Endothelial cell of umbilical vein (primary cell): ENCODE results near the gene SHISA8. TPM values are rescaled to one million over a fixed set of nuclear protein-coding genes. Genes with fewer than 3 reads are reported as not detected.
"Not testable (repeated sequence)": the region's sequence is repeated elsewhere in the genome, so short reads cannot be mapped to it uniquely, and the experiment has no call there.

Experiments used
- BruUV-seq: library from RNA; stranded (reverse); fragments of 400-500 nt; replicated peaks from 2 replicates; lab custom pipeline; 2021; lab: Mats Ljungman, UMichigan
- CTCF ChIA-PET: fragments of 300-600, 350-600 bp; sonication (Branson Sonifier 250); formaldehyde crosslinking; loops from one replicate; lab custom pipeline; 2021; ENCODE audit warnings: antibody characterized with exemption, inconsistent platforms; lab: Charles Lee
- POLR2A ChIA-PET: fragments of 300-600, 350-600 bp; sonication (Branson Sonifier 250); formaldehyde crosslinking; loops from one replicate; lab custom pipeline; 2021; ENCODE audit warnings: antibody characterized with exemption, inconsistent platforms; lab: Charles Lee
- DNase-seq: peaks from one replicate; pipeline ENCODE4 v3.0.0-alpha.2; 2011; ENCODE audit warnings: low read depth, low spot score
- FAIRE-seq: peaks from 2 replicates; lab custom pipeline; 2011; peaks lifted over from hg19 to GRCh38; lab: Jason Lieb, UNC
- H2AFZ ChIP-seq: 2 replicates; pipeline ENCODE4 v1.6.0; 2012; ENCODE audit warnings: low read depth, low read length, control low read depth, inconsistent platforms
- H3K27ac ChIP-seq: 2 replicates; pipeline ENCODE4 v1.5.1; 2011; ENCODE audit warnings: low read depth, mild to moderate bottlenecking, control low read depth, low read length, moderate library complexity; ENCODE audit not compliant: insufficient read depth
- H3K27me3 ChIP-seq, 2 experiments: 2 replicates each; pipeline versions ENCODE4 v1.6.0 to v1.6.1; 2011; ENCODE audit warnings: low read length in 2 of 2, mixed read lengths in 1 of 2; ENCODE audit not compliant: control insufficient read depth in 2 of 2, insufficient read depth in 2 of 2
- H3K36me3 ChIP-seq, 2 experiments: 2 replicates in 1 of 2; 3 replicates in 1 of 2; pipeline ENCODE4 v1.5.1; 2011; ENCODE audit warnings: low read length in 2 of 2, mild to moderate bottlenecking in 1 of 2, moderate library complexity in 1 of 2; ENCODE audit not compliant: control insufficient read depth in 2 of 2, insufficient read depth in 2 of 2; ENCODE audit errors: extremely low read depth in 1 of 2
- H3K4me1 ChIP-seq: 3 replicates; pipeline ENCODE4 v1.5.1; 2011; ENCODE audit warnings: mild to moderate bottlenecking, low read length; ENCODE audit not compliant: control insufficient read depth, insufficient read depth; ENCODE audit errors: extremely low read depth
- H3K4me2 ChIP-seq: 2 replicates; pipeline ENCODE4 v1.6.1; 2011; ENCODE audit warnings: low read length, control low read depth, mixed read lengths; ENCODE audit not compliant: insufficient read depth
- H3K4me3 ChIP-seq, 3 experiments: fragments of 200-600 bp in 1 of 3; sonication (generic), shearing (Covaris generic) in 1 of 3; replicated peaks in 1 of 3; 2 replicates each; pipeline ENCODE4 v1.5.1; 2011 to 2016; ENCODE audit warnings: control low read depth in 3 of 3, low read length in 3 of 3, mild to moderate bottlenecking in 2 of 3, inconsistent platforms in 1 of 3, low read depth in 1 of 3, moderate library complexity in 1 of 3; ENCODE audit not compliant: insufficient read depth in 1 of 3
- H3K79me2 ChIP-seq: 2 replicates; pipeline ENCODE4 v1.6.0; 2012; ENCODE audit warnings: low read length, inconsistent platforms; ENCODE audit not compliant: control insufficient read depth, insufficient read depth
- H3K9ac ChIP-seq: replicated peaks from 2 replicates; pipeline ENCODE3; 2011; ENCODE audit warnings: low read length, control low read depth; ENCODE audit not compliant: insufficient read depth; ENCODE audit errors: extremely low read depth
- H3K9me1 ChIP-seq: replicated peaks from 3 replicates; pipeline ENCODE4 v1.6.0; 2011; ENCODE audit warnings: mild to moderate bottlenecking, low read length; ENCODE audit not compliant: control insufficient read depth, insufficient read depth; ENCODE audit errors: extremely low read depth
- H3K9me3 ChIP-seq: replicated peaks from 2 replicates; pipeline ENCODE4 v1.5.1; 2012; ENCODE audit warnings: low read length, inconsistent platforms; ENCODE audit not compliant: control insufficient read depth, insufficient read depth
- H4K20me1 ChIP-seq: replicated peaks from 2 replicates; pipeline ENCODE3; 2011; ENCODE audit warnings: mild to moderate bottlenecking, low read length; ENCODE audit not compliant: control insufficient read depth, insufficient read depth; ENCODE audit errors: extremely low read depth
- EZH2 ChIP-seq: IDR thresholded peaks from 2 replicates; pipeline ENCODE4 v1.6.1; 2012; ENCODE audit warnings: borderline replicate concordance, low read depth, mild to moderate bottlenecking, moderate library complexity, low read length, inconsistent platforms; ENCODE audit not compliant: severe bottlenecking
- GATA2 ChIP-seq: IDR thresholded peaks from 2 replicates; pipeline ENCODE4 v1.7.0; 2011; ENCODE audit warnings: low read depth, mild to moderate bottlenecking, moderate library complexity, mixed read lengths, low read length; ENCODE audit not compliant: insufficient read length, insufficient read depth
- JUN ChIP-seq: IDR thresholded peaks from 2 replicates; pipeline ENCODE4 v1.6.1; 2011; ENCODE audit warnings: borderline replicate concordance, low read depth; ENCODE audit not compliant: insufficient read length, insufficient read depth
- MAX ChIP-seq: IDR thresholded peaks from 2 replicates; pipeline ENCODE4 v1.6.1; 2011; ENCODE audit not compliant: insufficient read depth, insufficient read length
- POLR2A ChIP-seq: IDR thresholded peaks from 2 replicates; pipeline ENCODE4 v1.6.1; 2012; ENCODE audit warnings: low read depth, mild to moderate bottlenecking, control low read depth, low read length
- POLR2AphosphoS5 ChIP-seq: IDR thresholded peaks from 2 replicates; pipeline ENCODE4 v1.6.1; 2012; ENCODE audit warnings: low read depth, mild to moderate bottlenecking, control low read depth, low read length, moderate library complexity; ENCODE audit not compliant: insufficient read depth
- dilution Hi-C: fragments of 300-500 bp; cut with MboI; formaldehyde crosslinking; loops from one replicate; pipeline ENCODE4 v1.15.0; 2019; ENCODE audit warnings: low sequenced_read_pairs; ENCODE audit not compliant: extremely low pct_ligation_motif_present
- intact Hi-C: fragments of 100-400 bp; cut with micrococcal nuclease; formaldehyde crosslinking; loops from one replicate; pipeline ENCODE4 v1.10.0; 2022
- polyA plus RNA-seq, 4 experiments: library from polyadenylated mRNA; depleted of rRNA in 3 of 4; stranded (reverse) in 3 of 4; unstranded in 1 of 4; fragments of >200 nt; gene quantifications; 2 replicates each; pipeline versions ENCODE4 v1.2.1 to v1.2.3, GENCODE V29; 2011 to 2012; ENCODE audit warnings: missing spikeins in 1 of 4
- total RNA-seq: library from RNA; stranded (reverse); gene quantifications from 2 replicates; pipeline ENCODE4 v1.2.3, GENCODE V29; 2021

Gene SHISA8
- total and polyA plus RNA-seq, 2 donors (not counting 3 experiments of a cell fraction or from before 2014, with no cell fraction given) = not detected

GRCh38 chr22:41951898-41952474, 37.1 kb upstream of the SHISA8 start, which contains the start of gene SMIM45:
TSS of gene SMIM45 (plus strand) at chr22:41952150.
- Histone ChIP-seq H2AFZ (no peak within 1 kb of the TSS), H3K9me1 (no peaks in the 10 kb centered on the region), H3K9me3 (no peaks in the 10 kb centered on the region), H4K20me1 (no peaks in the 10 kb centered on the region), H3K79me2 (no peaks in the 10 kb centered on the region), H3K27me3 (no peaks in the 10 kb centered on the region), H3K36me3 (no peaks in the 10 kb centered on the region), H3K4me3 (no peak within 1 kb of the TSS), H3K27ac (no peak within 1 kb of the TSS), H3K4me1 (no peaks in the 10 kb centered on the region), H3K4me2 (no peak within 1 kb of the TSS), H3K9ac (no peak within 1 kb of the TSS)
- intact Hi-C loops = no loop called here
- ChIA-PET POLR2A (no interaction called here), CTCF (interaction anchor here (0.8 to 1.0 kb wide), 2 partner anchors 11 to 255 kb away, joined by 3 to 6 read pairs; no protein-coding TSS in a partner anchor)
- TF ChIP-seq MAX = no peak
- TF ChIP-seq POLR2AphosphoS5 = no peak
- no peak for TF ChIP-seq JUN
- no peak for TF ChIP-seq POLR2A
- no peak for TF ChIP-seq GATA2
- TF ChIP-seq EZH2 = no peak
- no TSS peak for BruUV-seq
- FAIRE-seq = no peak
- no peak for DNase-seq
- dilution Hi-C loops = no loop called here

GRCh38 chr22:41949297-41949965, 34.6 kb upstream of the SHISA8 start:
- no peak overlapping the region for H3K4me3 ChIP-seq
- H3K9me1 ChIP-seq = no peaks in the 10 kb centered on the region
- no peak overlapping the region for H2AFZ ChIP-seq
- H3K79me2 ChIP-seq = peaks cover 5% of the 10 kb centered on the region
- H3K27me3 ChIP-seq = no peaks in the 10 kb centered on the region
- ChIA-PET POLR2A (no interaction called here), CTCF (interaction anchor here (0.9 to 2.0 kb wide), 2 partner anchors 9 to 13 kb away, joined by 3 to 7 read pairs; no protein-coding TSS in a partner anchor)
- FAIRE-seq = no peak
- H4K20me1 ChIP-seq = no peaks in the 10 kb centered on the region
- no TSS peak for BruUV-seq
- H3K27ac ChIP-seq = no peak overlapping the region
- no peak overlapping the region for H3K9ac ChIP-seq
- no peaks in the 10 kb centered on the region for H3K36me3 ChIP-seq
- intact Hi-C loops = no loop called here
- TF ChIP-seq POLR2A = no peak
- no peak for TF ChIP-seq JUN
- DNase-seq = no peak
- H3K9me3 ChIP-seq = no peaks in the 10 kb centered on the region
- H3K4me1 ChIP-seq = peaks cover 19% of the 10 kb centered on the region
- dilution Hi-C loops = no loop called here
- H3K4me2 ChIP-seq = no peak overlapping the region

GRCh38 chr22:41948928-41949296, 34.0 kb upstream of the SHISA8 start:
- POLR2A ChIA-PET, H3K9ac ChIP-seq, H3K27ac ChIP-seq, FAIRE-seq, H2AFZ ChIP-seq, H4K20me1 ChIP-seq, intact Hi-C loops, H3K4me3 ChIP-seq, H3K9me3 ChIP-seq, H3K9me1 ChIP-seq, H3K79me2 ChIP-seq, DNase-seq, dilution Hi-C loops, H3K36me3 ChIP-seq, H3K4me2 ChIP-seq, BruUV-seq, H3K27me3 ChIP-seq: not testable (repeated sequence)
- CTCF ChIA-PET = interaction anchor here (0.9 to 2.0 kb wide), 2 partner anchors 8 to 13 kb away, joined by 3 to 7 read pairs; no protein-coding TSS in a partner anchor
- H3K4me1 ChIP-seq = peaks cover 24% of the 10 kb centered on the region
